ENCODE data around the gene TSHR.
"Not testable (repeated sequence)": the region's sequence is repeated elsewhere in the genome, so short reads cannot be mapped to it uniquely, and the experiment has no call there.

Gene TSHR

GRCh38 chr14:81068176-81068782 is 112.9 kb downstream of the TSHR start:
- DNase-seq (ENCODE audit: low read depth), result no peak

- DNase-seq (ENCODE audit: low read depth), result peak; percentile 0
Measured at GRCh38 chr14:81070511-81070910, 115.1 kb downstream of the TSHR start.

GRCh38 chr14:81085596-81085995 is 130.2 kb downstream of the TSHR start:
- DNase-seq (ENCODE audit: low read depth), result no peak

- no peak for DNase-seq (ENCODE audit: low read depth)
Measured at GRCh38 chr14:81087230-81087629, 131.8 kb downstream of the TSHR start.

- DNase-seq (ENCODE audit: low read depth), result no peak
Measured at GRCh38 chr14:81091139-81091538, 135.7 kb downstream of the TSHR start.

- DNase-seq (ENCODE audit: low read depth), result no peak
Measured at GRCh38 chr14:81091660-81092059, 136.2 kb downstream of the TSHR start.

GRCh38 chr14:81093651-81094050 is 138.2 kb downstream of the TSHR start:
- no peak for DNase-seq (ENCODE audit: low read depth)

- no peak for DNase-seq (ENCODE audit: low read depth)
Measured at GRCh38 chr14:81095539-81095938, 140.1 kb downstream of the TSHR start.

- DNase-seq (ENCODE audit: low read depth), result no peak
Measured at GRCh38 chr14:81096656-81097055, 141.2 kb downstream of the TSHR start.

- DNase-seq (ENCODE audit: low read depth), result no peak
Measured at GRCh38 chr14:81102217-81102616, 146.8 kb downstream of the TSHR start.

GRCh38 chr14:81103443-81103842 is 148.0 kb downstream of the TSHR start:
- DNase-seq (ENCODE audit: low read depth), result no peak

- no peak for DNase-seq (ENCODE audit: low read depth)
Measured at GRCh38 chr14:81105378-81105777, 150.0 kb downstream of the TSHR start.

- no peak for DNase-seq (ENCODE audit: low read depth)
Measured at GRCh38 chr14:81105961-81106360, 150.5 kb downstream of the TSHR start.

- no peak for DNase-seq (ENCODE audit: low read depth)
Measured at GRCh38 chr14:81110186-81110585, 154.8 kb downstream of the TSHR start.

GRCh38 chr14:81113176-81113575 is 157.8 kb downstream of the TSHR start:
- DNase-seq (ENCODE audit: low read depth), result no peak

GRCh38 chr14:81113945-81114820 is 158.8 kb downstream of the TSHR start:
- DNase-seq (ENCODE audit: low read depth), result not testable (repeated sequence)

GRCh38 chr14:81120501-81120900 is 165.1 kb downstream of the TSHR start:
- no peak for DNase-seq (ENCODE audit: low read depth)

GRCh38 chr14:81122326-81122725 is 166.9 kb downstream of the TSHR start:
- no peak for DNase-seq (ENCODE audit: low read depth)

GRCh38 chr14:81123811-81124210 is 168.4 kb downstream of the TSHR start:
- no peak for DNase-seq (ENCODE audit: low read depth)

- DNase-seq (ENCODE audit: low read depth), result no peak
Measured at GRCh38 chr14:81125536-81125935, 170.1 kb downstream of the TSHR start.

- peak; percentile 17 for DNase-seq (ENCODE audit: low read depth)
Measured at GRCh38 chr14:81127785-81128184, 172.4 kb downstream of the TSHR start.

- DNase-seq (ENCODE audit: low read depth), result no peak
Measured at GRCh38 chr14:81129242-81129641, 173.8 kb downstream of the TSHR start.

- DNase-seq (ENCODE audit: low read depth), result no peak
Measured at GRCh38 chr14:81132468-81132867, 177.0 kb downstream of the TSHR start.

- no peak for DNase-seq (ENCODE audit: low read depth)
Measured at GRCh38 chr14:81133400-81133799, 178.0 kb downstream of the TSHR start.
